Brain pericyte (primary cell): ENCODE measurements around the gene HMGCLL1.

Source experiments
- DNase-seq: peaks from one replicate; pipeline ENCODE4 v3.0.0-alpha.2; 2012; ENCODE audit warnings: low read depth, low spot score

The HMGCLL1 gene

DNA sequence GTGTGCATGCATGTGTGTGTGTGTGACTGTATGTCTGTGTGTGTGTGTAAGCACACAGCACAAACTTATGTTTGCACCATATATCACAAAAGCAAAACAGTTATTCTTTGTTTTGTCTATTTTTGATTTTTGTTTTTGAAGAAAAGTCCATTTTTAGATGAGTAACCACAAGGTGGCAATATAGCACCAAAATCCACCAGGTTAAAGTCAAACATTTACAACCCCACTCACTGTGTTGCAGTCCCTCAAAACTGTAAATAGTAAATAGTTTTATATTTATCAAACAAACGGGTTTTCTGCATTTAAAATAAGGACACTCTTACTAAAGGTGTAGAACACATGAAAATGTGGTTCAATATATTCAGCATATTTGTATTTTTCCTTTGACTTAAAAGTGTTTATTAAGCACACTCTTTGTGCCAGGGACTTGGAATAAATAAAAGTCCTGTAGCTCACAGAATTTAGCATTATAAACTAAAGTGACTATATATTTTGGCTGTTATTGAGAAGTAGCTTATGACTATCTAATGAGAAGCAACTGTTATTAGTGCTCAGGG is 133.3 kb downstream of the HMGCLL1 start:
- DNase-seq: peak; percentile 18

DNA sequence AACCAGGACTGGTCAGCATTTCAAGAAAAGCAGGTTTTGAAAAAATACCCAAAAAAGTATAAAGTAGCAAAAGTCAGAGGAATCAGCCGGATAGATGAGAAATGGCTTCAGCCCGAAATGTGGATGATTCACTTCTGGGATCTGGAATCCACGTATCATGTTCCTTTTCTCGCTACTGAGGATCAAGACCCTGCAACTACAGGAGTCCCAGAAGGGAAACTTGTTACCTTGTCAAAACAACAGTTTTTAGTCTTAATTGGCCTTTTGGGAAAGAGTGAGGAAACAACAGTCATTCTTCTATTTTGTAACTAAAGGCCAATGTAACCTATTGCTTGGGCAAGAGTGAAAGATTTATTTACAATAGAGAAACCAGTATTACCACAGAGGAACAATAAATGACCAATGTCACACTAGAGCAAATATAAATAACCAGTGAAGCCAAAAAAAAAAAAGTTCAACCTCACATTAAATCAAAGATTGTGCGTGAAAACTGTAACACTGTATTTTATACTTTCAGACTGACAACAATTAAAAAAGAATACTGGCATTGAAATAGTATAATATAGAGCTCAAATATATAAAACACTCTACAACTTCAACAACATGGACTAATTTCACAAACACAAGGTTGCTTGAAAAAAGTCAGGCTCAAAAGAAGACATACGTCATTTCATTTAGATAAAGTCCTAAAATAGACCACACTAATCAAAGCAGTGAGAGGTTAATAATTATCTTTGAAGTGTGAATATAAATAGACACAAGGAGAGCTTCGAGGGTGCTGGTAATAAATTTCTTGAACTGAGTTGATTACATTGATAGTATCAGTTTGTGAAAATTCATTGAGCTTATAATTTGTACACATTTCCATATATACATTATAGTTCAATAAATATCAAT is 135.5 kb downstream of the HMGCLL1 start:
- no peak for DNase-seq

GRCh38 chr6:55438203-55438602 is 140.8 kb downstream of the HMGCLL1 start:
- DNase-seq: no peak

DNA sequence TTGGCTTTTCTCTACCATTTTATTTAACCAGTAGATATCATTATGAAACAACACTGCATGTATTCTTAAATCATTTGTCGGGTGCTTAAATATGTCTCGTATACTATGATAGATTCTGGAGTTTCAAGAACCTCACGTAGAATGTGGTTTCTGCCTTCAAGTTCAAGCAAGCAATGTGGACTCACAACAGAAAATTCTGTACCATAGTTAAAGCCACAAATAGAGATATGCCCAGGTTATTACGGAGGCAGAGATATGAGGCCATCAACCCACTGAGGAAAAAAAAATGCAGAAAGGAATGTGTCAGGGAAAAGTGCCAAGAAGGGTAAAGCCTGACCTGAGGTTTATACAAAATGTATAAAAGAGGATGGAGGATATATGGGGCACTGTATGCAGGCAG is 141.9 kb downstream of the HMGCLL1 start:
- DNase-seq: no peak

- peak; percentile 61 for DNase-seq
These were observed 145.4 kb downstream of the HMGCLL1 start for GRCh38 chr6:55433446-55434130.

- DNase-seq: no peak
These were observed 155.1 kb downstream of the HMGCLL1 start for GRCh38 chr6:55423933-55424332.

DNA sequence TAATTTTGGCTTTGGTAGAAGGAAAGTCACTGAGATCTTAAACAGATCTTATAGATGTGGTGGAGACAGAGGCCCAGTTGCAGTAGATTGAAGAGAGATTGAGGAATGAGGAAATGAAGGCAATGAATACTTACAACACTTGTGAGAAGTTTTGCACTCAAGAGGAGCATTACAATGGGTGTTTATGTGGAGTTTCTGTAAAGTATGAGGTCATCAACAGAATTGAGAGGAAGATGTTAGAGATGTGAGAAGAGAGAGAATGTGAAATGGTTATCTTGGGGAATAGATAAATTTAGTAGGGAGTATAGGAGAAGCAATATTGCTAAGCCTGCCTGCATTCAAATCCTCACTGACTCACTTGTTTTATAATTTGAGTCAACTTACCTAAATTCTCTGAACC is 168.3 kb downstream of the HMGCLL1 start:
- DNase-seq: no peak

DNA sequence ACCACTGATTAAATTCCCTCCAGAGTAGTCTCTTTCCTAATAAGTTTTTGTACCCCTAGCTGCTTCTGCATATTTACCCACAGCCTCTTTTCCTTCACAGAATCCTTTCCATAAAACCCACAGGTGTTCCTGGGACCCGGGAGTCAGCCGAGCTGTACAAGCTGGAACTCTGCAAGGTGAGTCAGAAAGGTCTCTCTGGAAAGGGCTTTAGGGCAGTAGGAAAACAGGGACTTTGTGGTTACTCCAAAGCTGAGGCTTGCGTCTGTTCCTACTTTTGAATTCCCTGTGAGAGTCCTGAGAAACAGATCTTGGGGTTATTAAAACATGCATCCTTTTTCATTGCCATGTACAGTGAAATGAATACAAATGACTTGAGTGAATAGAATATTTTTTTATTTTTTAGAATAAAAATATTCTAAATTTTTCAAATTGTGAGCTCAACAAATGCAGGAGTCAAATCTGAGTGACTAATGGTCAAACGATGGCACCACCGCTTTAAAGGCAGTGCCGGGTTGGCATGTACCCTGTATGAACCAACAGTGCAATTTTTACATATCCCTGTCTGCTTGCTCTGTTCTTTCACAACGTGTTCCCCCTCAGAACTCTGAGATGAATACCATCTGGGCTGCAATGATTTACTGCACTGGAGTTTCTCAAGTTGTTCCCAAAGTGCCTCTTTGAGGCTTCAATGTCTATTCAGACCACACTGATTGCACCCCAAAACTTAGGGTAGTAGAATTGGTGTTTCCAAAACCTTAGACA is 173.3 kb downstream of the HMGCLL1 start:
- DNase-seq: no peak

DNA sequence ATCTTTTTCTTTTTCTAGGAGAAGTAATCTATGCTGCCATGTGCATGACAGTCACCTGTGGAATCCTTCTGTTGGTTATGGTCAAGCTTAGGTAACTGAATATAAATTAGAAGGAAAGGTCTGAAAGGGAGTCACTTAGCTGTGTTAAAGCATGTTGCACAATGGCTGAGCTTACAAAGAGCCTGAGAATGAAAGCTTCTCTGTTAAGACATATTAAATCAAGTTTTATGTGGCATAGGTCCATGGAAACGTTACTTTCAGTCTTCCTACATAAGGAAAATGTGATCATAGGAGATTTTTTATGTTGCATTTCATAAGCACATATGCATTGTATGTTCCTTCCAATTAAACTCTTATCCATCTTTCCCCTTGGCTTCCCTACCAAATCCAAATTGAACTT is 179.6 kb downstream of the HMGCLL1 start:
- no peak for DNase-seq

GRCh38 chr6:55397986-55398385 is 181.0 kb downstream of the HMGCLL1 start:
- DNase-seq: no peak

DNA sequence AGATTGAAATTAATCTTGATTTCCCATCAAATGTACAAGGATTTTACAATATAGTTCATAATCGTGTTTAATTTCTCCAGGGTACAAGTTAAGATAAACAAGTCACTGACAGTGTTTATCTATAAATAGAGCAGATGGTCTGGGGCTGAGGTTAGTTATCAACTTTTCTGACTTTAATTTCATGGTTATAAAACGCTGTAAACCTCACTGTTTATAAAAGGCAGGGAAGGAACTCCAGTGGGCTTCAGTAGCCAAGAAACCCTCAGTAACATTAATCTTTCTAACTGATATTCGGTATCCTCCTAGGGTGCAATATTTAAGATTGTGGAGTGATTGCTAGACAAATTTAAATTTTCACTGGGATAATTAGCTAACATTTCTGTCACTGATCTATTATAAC is 183.1 kb downstream of the HMGCLL1 start:
- no peak for DNase-seq

DNA sequence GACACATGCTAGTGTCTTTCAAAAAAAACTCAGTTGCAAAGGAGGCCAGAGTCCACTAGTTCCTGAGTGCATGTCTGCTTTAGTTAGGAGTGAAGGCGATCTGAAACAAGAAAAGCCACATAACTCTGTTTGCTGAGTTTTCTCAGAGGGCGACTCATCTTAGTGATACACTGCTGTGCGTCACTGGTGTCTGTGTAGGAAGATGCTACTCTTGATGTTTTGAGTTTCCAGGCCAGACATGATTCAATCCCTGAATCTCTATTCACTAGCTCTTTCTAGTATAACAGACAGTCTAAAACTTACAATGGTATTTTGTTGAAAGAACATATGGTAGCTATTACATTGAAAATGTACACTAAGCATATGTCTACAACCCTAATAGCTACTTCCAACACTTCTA is 190.8 kb downstream of the HMGCLL1 start:
- no peak for DNase-seq
